IMR-90 (cell line): Measurements from ENCODE around the gene TAL2. TPM values are rescaled to one million over a fixed set of nuclear protein-coding genes. Genes with fewer than 3 reads are reported as not detected.

Experiments
- ATAC-seq: fragments of 200-7000 bp; cut with Tn5 transposase; 2 replicates; pipeline ENCODE4 v1.9.1; 2020; ENCODE audit warnings: low read depth, mild to moderate bottlenecking, moderate library complexity
- BruUV-seq: library from RNA; stranded (reverse); fragments of 400-500 nt; replicated peaks from 2 replicates; lab custom pipeline; 2021; lab: Mats Ljungman, UMichigan
- CTCF ChIA-PET: fragments of 300-600 bp; formaldehyde crosslinking; extraction: SDS; loops from one replicate; lab custom pipeline; 2021; ENCODE audit warnings: antibody characterized with exemption; lab: Yijun Ruan, JAX
- POLR2A ChIA-PET: fragments of 300-600 bp; sonication (Branson Sonifier 250); formaldehyde crosslinking; loops from one replicate; lab custom pipeline; 2022; ENCODE audit warnings: antibody characterized with exemption; ENCODE audit not compliant: unreplicated experiment; lab: Charles Lee
- DNase-seq: peaks from one replicate; pipeline ENCODE4 v3.0.0; 2013
- H2AFZ ChIP-seq: replicated peaks from 2 replicates; pipeline ENCODE3; 2013; ENCODE audit warnings: low read length, mild to moderate bottlenecking; ENCODE audit not compliant: poor library complexity
- H2AK5ac ChIP-seq: 2 replicates; pipeline ENCODE4 v1.6.1; 2013; ENCODE audit warnings: low read depth, low read length, inconsistent platforms
- H2AK9ac ChIP-seq: replicated peaks from 2 replicates; pipeline ENCODE3; 2013; ENCODE audit warnings: mild to moderate bottlenecking, low read depth, low read length, moderate library complexity; ENCODE audit not compliant: poor library complexity
- H2BK120ac ChIP-seq: 2 replicates; pipeline ENCODE4 v1.6.1; 2013; ENCODE audit warnings: low read depth, low read length, inconsistent platforms
- H2BK15ac ChIP-seq: 3 replicates; pipeline ENCODE4 v1.6.1; 2013; ENCODE audit warnings: low read depth, low read length, inconsistent platforms
- H2BK20ac ChIP-seq: 2 replicates; pipeline ENCODE4 v1.6.1; 2013; ENCODE audit warnings: low read depth, mild to moderate bottlenecking, inconsistent platforms, low read length, moderate library complexity
- H2BK5ac ChIP-seq: 2 replicates; pipeline ENCODE4 v1.6.1; 2013; ENCODE audit warnings: mild to moderate bottlenecking, low read depth, low read length, inconsistent platforms; ENCODE audit not compliant: poor library complexity, severe bottlenecking
- H3K14ac ChIP-seq: replicated peaks from 2 replicates; pipeline ENCODE4 v1.6.1; 2013; ENCODE audit warnings: low read depth, low read length, inconsistent platforms
- H3K18ac ChIP-seq: 2 replicates; pipeline ENCODE4 v1.6.1; 2013; ENCODE audit warnings: low read depth, low read length, control low read depth
- H3K23ac ChIP-seq: 2 replicates; pipeline ENCODE4 v1.6.1; 2013; ENCODE audit warnings: low read depth, low read length, inconsistent platforms
- H3K27ac ChIP-seq: 2 replicates; pipeline ENCODE4 v1.5.1; 2013; ENCODE audit warnings: mild to moderate bottlenecking, control low read depth, low read length; ENCODE audit not compliant: insufficient read depth
- H3K27me3 ChIP-seq: 2 replicates; pipeline ENCODE4 v1.6.1; 2013; ENCODE audit warnings: low read length; ENCODE audit not compliant: control insufficient read depth, insufficient read depth
- H3K36me3 ChIP-seq: 2 replicates; pipeline ENCODE4 v1.6.1; 2013; ENCODE audit warnings: low read length, mixed read lengths; ENCODE audit not compliant: control insufficient read depth, insufficient read depth
- H3K4ac ChIP-seq: 2 replicates; pipeline ENCODE4 v1.6.1; 2013; ENCODE audit warnings: low read depth, low read length, inconsistent platforms
- H3K4me1 ChIP-seq: 2 replicates; pipeline ENCODE4 v1.6.1; 2013; ENCODE audit warnings: low read length, mixed read lengths; ENCODE audit not compliant: control insufficient read depth, insufficient read depth
- H3K4me2 ChIP-seq: 2 replicates; pipeline ENCODE4 v1.6.1; 2013; ENCODE audit warnings: low read depth, mild to moderate bottlenecking, control low read depth, low read length, moderate library complexity
- H3K4me3 ChIP-seq: 2 replicates; pipeline ENCODE4 v1.5.1; 2013; ENCODE audit warnings: low read depth, mild to moderate bottlenecking, control low read depth, low read length, moderate library complexity; ENCODE audit not compliant: insufficient read depth
- H3K56ac ChIP-seq: 2 replicates; pipeline ENCODE4 v1.6.1; 2013; ENCODE audit warnings: low read length, inconsistent platforms; ENCODE audit not compliant: insufficient read depth; ENCODE audit errors: extremely low read depth
- H3K79me1 ChIP-seq, 2 experiments: 2 replicates each; pipeline ENCODE4 v1.6.1; 2013; ENCODE audit warnings: low read length in 2 of 2, inconsistent platforms in 1 of 2, low read depth in 1 of 2
- H3K9ac ChIP-seq: 2 replicates; pipeline ENCODE4 v1.6.1; 2013; ENCODE audit warnings: low read depth, low read length, control low read depth
- H3K9me1 ChIP-seq: 2 replicates; pipeline ENCODE4 v1.6.1; 2013; ENCODE audit warnings: low read length, inconsistent platforms; ENCODE audit not compliant: insufficient read depth
- H3K9me3 ChIP-seq: 2 replicates; pipeline ENCODE4 v1.6.1; 2013; ENCODE audit warnings: low read length; ENCODE audit not compliant: control insufficient read depth, insufficient read depth
- H4K20me1 ChIP-seq: 2 replicates; pipeline ENCODE4 v1.6.1; 2013; ENCODE audit warnings: low read length, inconsistent platforms; ENCODE audit not compliant: insufficient read depth
- H4K5ac ChIP-seq: 2 replicates; pipeline ENCODE4 v1.6.1; 2013; ENCODE audit warnings: mild to moderate bottlenecking, low read depth, low read length, control low read depth
- H4K8ac ChIP-seq, 2 experiments: 2 replicates each; pipeline ENCODE4 v1.6.1; 2013; ENCODE audit warnings: low read depth in 2 of 2, low read length in 2 of 2, control low read depth in 1 of 2, inconsistent platforms in 1 of 2
- H4K91ac ChIP-seq: 2 replicates; pipeline ENCODE4 v1.6.1; 2013; ENCODE audit warnings: low read depth, low read length, inconsistent platforms; ENCODE audit not compliant: insufficient read depth
- BHLHE40 ChIP-seq: fragments of 150-350 bp; IDR thresholded peaks from 2 replicates; pipeline ENCODE4 v1.6.1; 2016; ENCODE audit warnings: mild to moderate bottlenecking, low read depth, low read length
- CEBPB ChIP-seq: IDR thresholded peaks from 2 replicates; pipeline ENCODE4 v1.6.1; 2012; ENCODE audit warnings: low read depth, low read length, improper control_type of control experiment
- FOS ChIP-seq: fragments of 150-350 bp; IDR thresholded peaks from 2 replicates; pipeline ENCODE4 v1.6.1; 2016; ENCODE audit warnings: low read depth, low read length
- MAZ ChIP-seq: IDR thresholded peaks from 2 replicates; pipeline ENCODE4 v1.6.1; 2012; ENCODE audit warnings: low read depth, mild to moderate bottlenecking, low read length, improper control_type of control experiment, moderate library complexity, borderline replicate concordance
- NFE2L2 ChIP-seq: fragments of 150-350 bp; IDR thresholded peaks from 2 replicates; pipeline ENCODE4 v1.6.1; 2016; ENCODE audit warnings: low read depth, mild to moderate bottlenecking, low read length
- POLR2A ChIP-seq: IDR thresholded peaks from 2 replicates; pipeline ENCODE4 v1.6.1; 2012; ENCODE audit warnings: mild to moderate bottlenecking, low read depth, low read length
- RAD21 ChIP-seq: IDR thresholded peaks from 2 replicates; pipeline ENCODE4 v1.6.1; 2012; ENCODE audit warnings: low read length, improper control_type of control experiment
- RCOR1 ChIP-seq: IDR thresholded peaks from 2 replicates; pipeline ENCODE4 v1.6.1; 2012; ENCODE audit warnings: mild to moderate bottlenecking, low read length, improper control_type of control experiment; ENCODE audit not compliant: insufficient replicate concordance
- SMC3 ChIP-seq: fragments of 150-350 bp; IDR thresholded peaks from 2 replicates; pipeline ENCODE4 v1.6.1; 2016; ENCODE audit warnings: low read depth, mild to moderate bottlenecking, antibody characterized with exemption, low read length, moderate library complexity
- USF2 ChIP-seq: fragments of 150-350 bp; IDR thresholded peaks from 2 replicates; pipeline ENCODE4 v1.6.1; 2017; ENCODE audit warnings: mild to moderate bottlenecking, antibody characterized with exemption, low read length, low read depth
- WGBS, 2 experiments: methylation state at CpG; one replicate each; pipeline versions ENCODE4 v1.1.5 to v1.1.7; 2013; ENCODE audit warnings: missing lambda C conversion rate in 2 of 2; ENCODE audit not compliant: insufficient read length in 1 of 2; ENCODE audit errors: extremely low coverage in 2 of 2; 5-methylcytosine and 5-hydroxymethylcytosine counted together
- dilution Hi-C: fragments of 300-500 bp; cut with HindIII; formaldehyde crosslinking; loops from one replicate; pipeline ENCODE4 v1.14.3; 2018; ENCODE audit warnings: low sequenced_read_pairs; ENCODE audit not compliant: unreplicated experiment
- in situ Hi-C: fragments of 300-500 bp; cut with MboI; formaldehyde crosslinking; loops from 3 replicates; pipeline ENCODE4 v1.14.3; 2019; ENCODE audit warnings: low sequenced_read_pairs, inconsistent platforms, mixed read lengths
- intact Hi-C: fragments of 100-400 bp; cut with micrococcal nuclease; formaldehyde crosslinking; loops from 2 replicates; pipeline ENCODE4 v1.10.0; 2022
- polyA plus RNA-seq, 3 experiments: library from polyadenylated mRNA; depleted of rRNA; stranded (reverse); fragments of >200 nt; gene quantifications; 2 replicates each; pipeline ENCODE4 v1.2.3, GENCODE V29; 2012; ENCODE audit warnings: low replicate concordance in 1 of 3
- total RNA-seq: library from RNA; depleted of rRNA; stranded (reverse); fragments of >200 nt; gene quantifications from 2 replicates; pipeline ENCODE4 v1.2.3, GENCODE V29; 2012
- TF ChIP-seq, protein P1 (sequence below): conservative IDR thresholded peaks from 2 replicates; pipeline ENCODE4 v1.5.1; 2012; ENCODE audit warnings: mild to moderate bottlenecking, low read depth, low read length, improper control_type of control experiment
- TF ChIP-seq, protein P2 (sequence below): fragments of 150-350 bp; IDR thresholded peaks from 2 replicates; pipeline ENCODE4 v1.6.1; 2016; ENCODE audit warnings: low read depth, mild to moderate bottlenecking, low read length, moderate library complexity, borderline replicate concordance

The TAL2 gene
- total and polyA plus RNA-seq, 2 of the 4 experiments (the other 2 are of a cell fraction), result 0.26 TPM; not detected in 1

DNA sequence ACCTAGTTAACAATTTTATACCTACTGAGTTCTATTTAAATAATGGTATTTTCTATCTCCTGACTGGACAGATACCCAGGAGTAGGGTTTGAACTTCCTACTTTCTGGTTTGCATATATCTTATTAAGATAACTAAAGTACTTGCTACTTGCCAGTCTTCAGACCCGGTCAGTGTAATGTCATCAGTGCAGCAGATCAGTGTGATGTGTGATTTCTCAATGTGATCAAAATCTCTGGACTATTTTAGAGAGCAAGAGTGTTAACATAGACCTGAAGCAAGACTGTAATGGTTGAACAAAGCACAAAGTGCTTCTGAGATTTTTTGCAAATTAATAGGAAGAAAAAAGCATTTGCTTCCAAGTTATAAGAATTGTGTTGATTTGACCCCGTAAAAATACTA, 38.9 kb downstream of the TAL2 start:
- WGBS, 2 experiments, result no CpG with 5 or more reads among the region's 2 CpGs
- in situ Hi-C loops, result no loop called here
- CTCF ChIA-PET, result no interaction called here

More for the DNA sequence above, 38.9 kb downstream of the TAL2 start:
- no peaks in the 10 kb centered on the region for H3K27me3 ChIP-seq
- H3K9ac ChIP-seq, result no peak overlapping the region
- no peak overlapping the region for H3K18ac ChIP-seq
- H3K4ac ChIP-seq, result no peak overlapping the region
- POLR2A ChIA-PET, result no interaction called here
- no peak overlapping the region for H3K4me2 ChIP-seq
- H3K9me1 ChIP-seq, result no peaks in the 10 kb centered on the region
- H3K23ac ChIP-seq, result no peak overlapping the region
- H2BK5ac ChIP-seq, result no peak overlapping the region
- H3K4me3 ChIP-seq, result no peak overlapping the region
- no peaks in the 10 kb centered on the region for H3K36me3 ChIP-seq
- H2AK5ac ChIP-seq, result no peak overlapping the region
- H2AK9ac ChIP-seq, result no peak overlapping the region
- H3K14ac ChIP-seq, result no peak overlapping the region
- H2BK15ac ChIP-seq, result no peak overlapping the region
- no peaks in the 10 kb centered on the region; a peak in 1 of 4 replicates for H3K79me1 ChIP-seq
- intact Hi-C loops, result no loop called here
- H2BK120ac ChIP-seq, result no peak overlapping the region
- H2BK20ac ChIP-seq, result no peak overlapping the region
- no peak overlapping the region for H4K91ac ChIP-seq
- no peak overlapping the region for H3K27ac ChIP-seq
- H3K56ac ChIP-seq, result no peak overlapping the region
- DNase-seq, result no peak
- H2AFZ ChIP-seq, result no peak overlapping the region
- no peaks in the 10 kb centered on the region for H3K9me3 ChIP-seq
- dilution Hi-C loops, result no loop called here
- ATAC-seq, result no peak
- H4K8ac ChIP-seq, result no peak overlapping the region
- no peak overlapping the region for H4K5ac ChIP-seq
- TF ChIP-seq FOS (no peak), RCOR1 (no peak), POLR2A (no peak), BHLHE40 (no peak), USF2 (no peak), RAD21 (no peak), MAZ (no peak), SMC3 (no peak), CEBPB (no peak), NFE2L2 (no peak)
- TF ChIP-seq, protein P1, sequence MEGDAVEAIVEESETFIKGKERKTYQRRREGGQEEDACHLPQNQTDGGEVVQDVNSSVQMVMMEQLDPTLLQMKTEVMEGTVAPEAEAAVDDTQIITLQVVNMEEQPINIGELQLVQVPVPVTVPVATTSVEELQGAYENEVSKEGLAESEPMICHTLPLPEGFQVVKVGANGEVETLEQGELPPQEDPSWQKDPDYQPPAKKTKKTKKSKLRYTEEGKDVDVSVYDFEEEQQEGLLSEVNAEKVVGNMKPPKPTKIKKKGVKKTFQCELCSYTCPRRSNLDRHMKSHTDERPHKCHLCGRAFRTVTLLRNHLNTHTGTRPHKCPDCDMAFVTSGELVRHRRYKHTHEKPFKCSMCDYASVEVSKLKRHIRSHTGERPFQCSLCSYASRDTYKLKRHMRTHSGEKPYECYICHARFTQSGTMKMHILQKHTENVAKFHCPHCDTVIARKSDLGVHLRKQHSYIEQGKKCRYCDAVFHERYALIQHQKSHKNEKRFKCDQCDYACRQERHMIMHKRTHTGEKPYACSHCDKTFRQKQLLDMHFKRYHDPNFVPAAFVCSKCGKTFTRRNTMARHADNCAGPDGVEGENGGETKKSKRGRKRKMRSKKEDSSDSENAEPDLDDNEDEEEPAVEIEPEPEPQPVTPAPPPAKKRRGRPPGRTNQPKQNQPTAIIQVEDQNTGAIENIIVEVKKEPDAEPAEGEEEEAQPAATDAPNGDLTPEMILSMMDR, result no peak
- TF ChIP-seq, protein P2, sequence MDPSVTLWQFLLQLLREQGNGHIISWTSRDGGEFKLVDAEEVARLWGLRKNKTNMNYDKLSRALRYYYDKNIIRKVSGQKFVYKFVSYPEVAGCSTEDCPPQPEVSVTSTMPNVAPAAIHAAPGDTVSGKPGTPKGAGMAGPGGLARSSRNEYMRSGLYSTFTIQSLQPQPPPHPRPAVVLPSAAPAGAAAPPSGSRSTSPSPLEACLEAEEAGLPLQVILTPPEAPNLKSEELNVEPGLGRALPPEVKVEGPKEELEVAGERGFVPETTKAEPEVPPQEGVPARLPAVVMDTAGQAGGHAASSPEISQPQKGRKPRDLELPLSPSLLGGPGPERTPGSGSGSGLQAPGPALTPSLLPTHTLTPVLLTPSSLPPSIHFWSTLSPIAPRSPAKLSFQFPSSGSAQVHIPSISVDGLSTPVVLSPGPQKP, result no peak
- H3K4me1 ChIP-seq, result no peaks in the 10 kb centered on the region
- H4K20me1 ChIP-seq, result no peaks in the 10 kb centered on the region
- BruUV-seq, result no TSS peak
